ENCODE data around the gene NOTUM. TPM values are rescaled to one million over a fixed set of nuclear protein-coding genes. Genes with fewer than 3 reads are reported as not detected.
"Not testable (repeated sequence)": the region's sequence is repeated elsewhere in the genome, so short reads cannot be mapped to it uniquely, and the experiment has no call there.

The NOTUM gene
- total RNA-seq, 1 donor from 2014 or later = not detected

- ATAC-seq (peak; percentile 1), DNase-seq (ENCODE audit: low spot score) (no peak)
- intact Hi-C loops (cut with DNase I) = no loop called here
Measured at GRCh38 chr17:81918832-81919545, 42.0 kb downstream of the NOTUM start.

- intact Hi-C loops (cut with DNase I); DNase-seq (ENCODE audit: low spot score): not testable (repeated sequence)
- ATAC-seq = peak; percentile 25
Measured at GRCh38 chr17:81918333-81918669, 42.7 kb downstream of the NOTUM start.

GRCh38 chr17:81917565-81918332, 43.2 kb downstream of the NOTUM start, which contains the start of gene SIRT7:
SIRT7 (minus strand) TSS chr17:81918176; CDS start chr17:81918131, 45 bp downstream.
- peak; percentile 87 for DNase-seq (ENCODE audit: low spot score)
- ATAC-seq = peak; percentile 78
- intact Hi-C loops (cut with DNase I) = no loop called here

GRCh38 chr17:81916234-81917001, 44.6 kb downstream of the NOTUM start:
- DNase-seq (ENCODE audit: low spot score) (no peak), ATAC-seq (no peak)
- intact Hi-C loops (cut with DNase I) = no loop called here

GRCh38 chr17:81915331-81915730, 45.7 kb downstream of the NOTUM start:
- intact Hi-C loops (cut with DNase I) = no loop called here
- ATAC-seq = no peak

GRCh38 chr17:81914103-81914850, 46.7 kb downstream of the NOTUM start:
- ATAC-seq = no peak
- no peak for DNase-seq (ENCODE audit: low spot score)
- intact Hi-C loops (cut with DNase I) = no loop called here

More at GRCh38 chr17:81915331-81915730, 45.7 kb downstream of the NOTUM start:
- DNase-seq (ENCODE audit: low spot score) = no peak

GRCh38 chr17:81913394-81914102, 47.4 kb downstream of the NOTUM start:
- intact Hi-C loops (cut with DNase I) = no loop called here
- no peak for ATAC-seq
- no peak for DNase-seq (ENCODE audit: low spot score)

GRCh38 chr17:81912441-81913309, 48.3 kb downstream of the NOTUM start:
- intact Hi-C loops (cut with DNase I) = no loop called here
- no peak for ATAC-seq
- no peak for DNase-seq (ENCODE audit: low spot score)

- DNase-seq (ENCODE audit: low spot score) (no peak), ATAC-seq (no peak)
- intact Hi-C loops (cut with DNase I) = no loop called here
Measured at GRCh38 chr17:81911969-81912368, 49.0 kb downstream of the NOTUM start.

GRCh38 chr17:81911277-81911961, 49.6 kb downstream of the NOTUM start, which contains the start of gene PCYT2:
PCYT2 (minus strand) TSS chr17:81911399; CDS start chr17:81911355, 44 bp downstream.
- DNase-seq (ENCODE audit: low spot score) = peak; percentile 95
- intact Hi-C loops (cut with DNase I) = no loop called here
- ATAC-seq = peak; percentile 93

GRCh38 chr17:81910840-81911276, 50.1 kb downstream of the NOTUM start:
- ATAC-seq (no peak), DNase-seq (ENCODE audit: low spot score) (no peak)
- intact Hi-C loops (cut with DNase I) = no loop called here

- intact Hi-C loops (cut with DNase I) = no loop called here
- no peak for DNase-seq (ENCODE audit: low spot score)
- ATAC-seq = no peak
Measured at GRCh38 chr17:81909966-81910839, 50.8 kb downstream of the NOTUM start.

- no peak for DNase-seq (ENCODE audit: low spot score)
- no peak for ATAC-seq
- intact Hi-C loops (cut with DNase I) = no loop called here
Measured at GRCh38 chr17:81909231-81909630, 51.8 kb downstream of the NOTUM start.

GRCh38 chr17:81908793-81909192, 52.2 kb downstream of the NOTUM start:
- ATAC-seq = no peak
- intact Hi-C loops (cut with DNase I) = no loop called here
- DNase-seq (ENCODE audit: low spot score) = no peak

GRCh38 chr17:81907219-81908145, 53.5 kb downstream of the NOTUM start:
- intact Hi-C loops (cut with DNase I) = no loop called here
- no peak for DNase-seq (ENCODE audit: low spot score)
- ATAC-seq = no peak

Data from sciatic nerve (tissue), 2 donors.